Measurements from ENCODE around the gene FKBP4. TPM values are rescaled to one million over a fixed set of nuclear protein-coding genes. Genes with fewer than 3 reads are reported as not detected.

FKBP4 gene
- total and polyA plus RNA-seq, 2 experiments from 2014 or later = 112 to 124 TPM

GRCh38 chr12:2751686-2752085 lies 43.1 kb upstream of the FKBP4 start:
- Histone ChIP-seq H3K9me3 (ENCODE audit: low read depth) (no peaks in the 10 kb centered on the region), H3K4me3 (no peak overlapping the region), H3K27me3 (peaks cover 28% of the 10 kb centered on the region), H3K36me3 (no peaks in the 10 kb centered on the region), H3K27ac (no peak overlapping the region), H3K4me1 (ENCODE audit: low read depth) (no peaks in the 10 kb centered on the region)
- no peak for TF ChIP-seq CTCF (IDR thresholded peaks at IDR 0.05; ENCODE audit: low read depth, low read length)
- no peak for DNase-seq (ENCODE audit: low read depth in 1 of 2, low spot score in 1 of 2)

GRCh38 chr12:2752676-2753371 lies 41.9 kb upstream of the FKBP4 start:
- H3K9me3 ChIP-seq (ENCODE audit: low read depth) = no peaks in the 10 kb centered on the region
- no peak overlapping the region for H3K4me3 ChIP-seq
- no peaks in the 10 kb centered on the region for H3K36me3 ChIP-seq
- H3K4me1 ChIP-seq (ENCODE audit: low read depth) = no peaks in the 10 kb centered on the region
- H3K27me3 ChIP-seq = peaks cover 28% of the 10 kb centered on the region
- peak; percentile 77 to 91 for DNase-seq (ENCODE audit: low read depth in 1 of 2, low spot score in 1 of 2)
- no peak for TF ChIP-seq CTCF (IDR thresholded peaks at IDR 0.05; ENCODE audit: low read depth, low read length)
- no peak overlapping the region for H3K27ac ChIP-seq

DNA sequence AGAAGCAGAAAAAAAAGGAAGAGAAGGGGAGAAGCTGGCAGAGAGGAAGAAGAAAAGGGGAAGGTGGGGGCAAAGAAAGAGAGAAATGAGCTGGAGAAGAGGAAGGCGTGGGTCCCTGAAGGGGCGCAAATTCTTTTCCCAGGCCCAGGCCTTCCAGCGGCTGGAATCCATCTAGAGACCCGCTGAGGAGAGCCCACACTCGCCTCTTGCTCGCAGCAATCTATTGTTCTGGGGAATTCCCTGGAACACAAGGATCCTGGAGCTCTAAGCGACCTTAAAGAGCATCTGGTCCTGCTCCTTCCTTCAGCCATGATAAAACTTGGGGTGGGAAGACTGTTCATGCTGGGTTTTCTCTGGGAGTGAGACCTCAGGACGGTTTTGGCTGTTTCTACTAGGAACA lies 41.2 kb upstream of the FKBP4 start:
- Histone ChIP-seq H3K4me3 (no peak overlapping the region), H3K4me1 (ENCODE audit: low read depth) (no peaks in the 10 kb centered on the region), H3K27ac (no peak overlapping the region), H3K27me3 (peaks cover 28% of the 10 kb centered on the region), H3K9me3 (ENCODE audit: low read depth) (no peaks in the 10 kb centered on the region), H3K36me3 (no peaks in the 10 kb centered on the region)
- no peak for TF ChIP-seq CTCF (IDR thresholded peaks at IDR 0.05; ENCODE audit: low read depth, low read length)
- no peak for DNase-seq (ENCODE audit: low read depth in 1 of 2, low spot score in 1 of 2)

DNA sequence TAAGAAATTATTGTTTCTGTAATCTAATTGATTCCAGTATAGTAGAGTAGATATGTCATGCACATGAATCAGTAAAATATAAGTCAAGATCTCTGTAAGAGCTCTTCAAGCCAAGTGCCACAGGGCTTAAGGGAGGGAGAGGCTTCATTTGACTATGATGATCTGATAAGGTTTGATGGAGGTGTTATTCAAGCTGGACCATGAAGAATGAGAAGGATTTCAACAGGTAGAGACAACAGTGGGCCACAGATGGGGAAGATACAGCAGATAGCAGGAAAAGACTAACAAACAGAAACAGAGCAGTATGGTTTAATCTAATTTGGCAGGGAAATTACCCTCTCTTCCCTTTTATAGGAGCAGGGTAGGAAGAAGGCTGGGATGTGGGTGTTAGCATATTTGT lies 40.6 kb upstream of the FKBP4 start:
- H3K9me3 ChIP-seq (ENCODE audit: low read depth) = no peaks in the 10 kb centered on the region
- H3K27me3 ChIP-seq = peaks cover 28% of the 10 kb centered on the region
- no peak for DNase-seq (ENCODE audit: low read depth in 1 of 2, low spot score in 1 of 2)
- H3K36me3 ChIP-seq = no peaks in the 10 kb centered on the region
- H3K4me3 ChIP-seq = no peak overlapping the region
- TF ChIP-seq CTCF (IDR thresholded peaks at IDR 0.05; ENCODE audit: low read depth, low read length) = no peak
- H3K27ac ChIP-seq = no peak overlapping the region
- H3K4me1 ChIP-seq (ENCODE audit: low read depth) = no peaks in the 10 kb centered on the region

DNA sequence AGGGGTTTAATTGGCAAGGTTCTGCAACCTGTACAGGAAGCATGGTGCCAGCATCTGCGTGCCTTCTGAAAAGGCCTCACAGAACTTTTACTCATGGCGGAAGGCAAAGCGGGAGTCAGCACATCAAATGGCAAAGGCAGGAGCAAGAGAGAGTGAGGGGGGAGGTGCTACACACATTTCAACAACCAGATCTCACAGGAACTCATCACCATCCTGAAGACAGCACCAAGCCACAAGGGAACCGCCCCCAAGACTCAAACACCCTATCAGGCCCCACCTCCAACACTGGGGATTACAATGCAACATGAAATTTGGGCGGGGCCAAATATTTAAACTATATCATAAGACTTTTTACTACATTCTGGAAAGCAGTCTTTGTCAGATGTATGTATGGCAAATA lies 38.0 kb upstream of the FKBP4 start:
- Histone ChIP-seq H3K36me3 (no peaks in the 10 kb centered on the region), H3K9me3 (ENCODE audit: low read depth) (no peaks in the 10 kb centered on the region), H3K4me1 (ENCODE audit: low read depth) (no peaks in the 10 kb centered on the region), H3K27ac (no peak overlapping the region), H3K4me3 (no peak overlapping the region), H3K27me3 (peaks cover 25% of the 10 kb centered on the region)
- no peak for DNase-seq (ENCODE audit: low read depth in 1 of 2, low spot score in 1 of 2)
- no peak for TF ChIP-seq CTCF (IDR thresholded peaks at IDR 0.05; ENCODE audit: low read depth, low read length)

All from cardiac muscle cell (in vitro differentiated cells and primary cell).